ENCODE results near the gene ARMC8. TPM values are rescaled to one million over a fixed set of nuclear protein-coding genes. Genes with fewer than 3 reads are reported as not detected.

The ARMC8 gene
- total and polyA plus RNA-seq, 3 donors from 2014 or later: 39.5 to 57.2 (median 53.4) TPM

DNA sequence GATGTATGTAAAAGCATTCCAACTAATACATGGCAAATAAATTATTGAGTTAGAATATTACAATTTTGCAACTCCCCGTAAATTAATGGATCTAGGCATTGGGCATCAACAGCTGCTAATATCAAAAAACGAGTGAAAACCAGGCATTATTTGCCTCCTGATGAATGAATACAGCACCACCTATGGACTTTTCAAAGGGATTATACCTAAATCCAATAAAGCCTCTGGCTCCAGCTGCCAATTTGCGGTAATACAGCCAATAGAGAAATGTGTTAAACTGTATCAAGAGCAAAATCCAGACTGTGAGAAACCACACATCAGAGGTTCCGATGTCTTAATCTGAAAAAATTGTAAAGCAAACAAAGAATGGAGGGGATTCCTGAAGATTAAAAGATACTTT is 38.6 kb upstream of the ARMC8 start:
- Histone ChIP-seq H3K4me3 (no peak overlapping the region), H3K4me1 (no peaks in the 10 kb centered on the region), H3K36me3 (ENCODE audit: low read depth, missing control alignments) (no peaks in the 10 kb centered on the region), H3K27me3 (no peaks in the 10 kb centered on the region), H3K27ac (no peak overlapping the region), H3K9me3 (no peaks in the 10 kb centered on the region)
- WGBS, 2 donors: 75 to 78% methylated on average over 4 of the region's 4 CpGs
- intact Hi-C loops (cut with DNase I; ENCODE audit: low total_unique reads): no loop called here
- DNase-seq: no peak
- TF ChIP-seq, protein P1, sequence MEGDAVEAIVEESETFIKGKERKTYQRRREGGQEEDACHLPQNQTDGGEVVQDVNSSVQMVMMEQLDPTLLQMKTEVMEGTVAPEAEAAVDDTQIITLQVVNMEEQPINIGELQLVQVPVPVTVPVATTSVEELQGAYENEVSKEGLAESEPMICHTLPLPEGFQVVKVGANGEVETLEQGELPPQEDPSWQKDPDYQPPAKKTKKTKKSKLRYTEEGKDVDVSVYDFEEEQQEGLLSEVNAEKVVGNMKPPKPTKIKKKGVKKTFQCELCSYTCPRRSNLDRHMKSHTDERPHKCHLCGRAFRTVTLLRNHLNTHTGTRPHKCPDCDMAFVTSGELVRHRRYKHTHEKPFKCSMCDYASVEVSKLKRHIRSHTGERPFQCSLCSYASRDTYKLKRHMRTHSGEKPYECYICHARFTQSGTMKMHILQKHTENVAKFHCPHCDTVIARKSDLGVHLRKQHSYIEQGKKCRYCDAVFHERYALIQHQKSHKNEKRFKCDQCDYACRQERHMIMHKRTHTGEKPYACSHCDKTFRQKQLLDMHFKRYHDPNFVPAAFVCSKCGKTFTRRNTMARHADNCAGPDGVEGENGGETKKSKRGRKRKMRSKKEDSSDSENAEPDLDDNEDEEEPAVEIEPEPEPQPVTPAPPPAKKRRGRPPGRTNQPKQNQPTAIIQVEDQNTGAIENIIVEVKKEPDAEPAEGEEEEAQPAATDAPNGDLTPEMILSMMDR (IDR thresholded peaks at IDR 0.05): no peak
- no peak for TF ChIP-seq POLR2A (IDR thresholded peaks at IDR 0.05)

- H3K27ac ChIP-seq: no peak overlapping the region
Observed at GRCh38 chr3:138154534-138154933, 32.6 kb upstream of the ARMC8 start.

DNA sequence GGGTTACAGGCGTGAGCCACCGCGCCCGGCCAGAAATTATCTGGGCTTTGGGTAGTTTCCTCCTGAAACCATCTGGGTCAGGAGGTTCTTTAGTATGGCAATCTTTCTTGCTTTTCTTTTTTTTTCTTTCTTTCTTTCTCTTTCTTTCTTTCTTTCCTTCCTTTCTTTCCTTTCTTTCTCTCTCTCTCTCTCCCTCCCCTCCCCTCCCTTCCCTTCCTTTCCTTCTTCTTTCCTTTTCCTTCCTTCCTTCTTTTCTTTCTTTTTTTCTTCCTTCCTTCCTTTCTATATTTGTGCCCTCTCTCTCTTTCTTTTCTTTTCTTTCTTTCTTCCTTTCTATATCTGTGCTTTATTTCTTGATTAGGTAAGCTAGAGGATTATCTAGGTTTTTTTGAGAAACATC is 29.4 kb upstream of the ARMC8 start:
- Histone ChIP-seq H3K27ac (no peak overlapping the region), H3K36me3 (ENCODE audit: low read depth, missing control alignments) (no peaks in the 10 kb centered on the region), H3K27me3 (no peaks in the 10 kb centered on the region), H3K4me3 (no peak overlapping the region), H3K4me1 (no peaks in the 10 kb centered on the region), H3K9me3 (no peaks in the 10 kb centered on the region)
- intact Hi-C loops (cut with DNase I; ENCODE audit: low total_unique reads): no loop called here
- TF ChIP-seq, protein P1 (IDR thresholded peaks at IDR 0.05): no peak
- no peak for TF ChIP-seq POLR2A (IDR thresholded peaks at IDR 0.05)
- WGBS, 2 donors: 96 to 100% methylated on average over 4 of the region's 4 CpGs
- no peak for DNase-seq

More at GRCh38 chr3:138154534-138154933, 32.6 kb upstream of the ARMC8 start:
- no peaks in the 10 kb centered on the region for H3K9me3 ChIP-seq
- no peaks in the 10 kb centered on the region for H3K27me3 ChIP-seq
- no peak overlapping the region for H3K4me3 ChIP-seq
- H3K4me1 ChIP-seq: no peaks in the 10 kb centered on the region
- no peaks in the 10 kb centered on the region for H3K36me3 ChIP-seq (ENCODE audit: low read depth, missing control alignments)
- DNase-seq: no peak
- TF ChIP-seq, protein P1 (IDR thresholded peaks at IDR 0.05): no peak
- no peak for TF ChIP-seq POLR2A (IDR thresholded peaks at IDR 0.05)
- intact Hi-C loops (cut with DNase I; ENCODE audit: low total_unique reads): no loop called here

GRCh38 chr3:138165061-138165460 is 22.0 kb upstream of the ARMC8 start:
- TF ChIP-seq, protein P1 (IDR thresholded peaks at IDR 0.05): no peak
- no peak for TF ChIP-seq POLR2A (IDR thresholded peaks at IDR 0.05)
- no peaks in the 10 kb centered on the region for H3K36me3 ChIP-seq (ENCODE audit: low read depth, missing control alignments)
- H3K9me3 ChIP-seq: no peaks in the 10 kb centered on the region
- H3K27me3 ChIP-seq: no peaks in the 10 kb centered on the region
- no peak overlapping the region for H3K27ac ChIP-seq
- DNase-seq: no peak
- no peaks in the 10 kb centered on the region for H3K4me1 ChIP-seq
- intact Hi-C loops (cut with DNase I; ENCODE audit: low total_unique reads): no loop called here
- no peak overlapping the region for H3K4me3 ChIP-seq
- WGBS, 2 donors: 94 to 100% methylated on average over 2 of the region's 2 CpGs

- Histone ChIP-seq H3K4me3 (no peak overlapping the region), H3K9me3 (no peaks in the 10 kb centered on the region), H3K27me3 (no peaks in the 10 kb centered on the region), H3K4me1 (no peaks in the 10 kb centered on the region), H3K27ac (no peak overlapping the region), H3K36me3 (ENCODE audit: low read depth, missing control alignments) (no peaks in the 10 kb centered on the region)
- intact Hi-C loops (cut with DNase I; ENCODE audit: low total_unique reads): no loop called here
- WGBS, 2 donors: 76 to 84% methylated on average over 2 of the region's 2 CpGs
- TF ChIP-seq, protein P1 (IDR thresholded peaks at IDR 0.05): no peak
- no peak for TF ChIP-seq POLR2A (IDR thresholded peaks at IDR 0.05)
- DNase-seq: no peak
Observed at GRCh38 chr3:138172625-138173024, 14.5 kb upstream of the ARMC8 start.
